Epithelial cell of proximal tubule (primary cell): ENCODE measurements around the gene UBL5. TPM values are rescaled to one million over a fixed set of nuclear protein-coding genes. Genes with fewer than 3 reads are reported as not detected.
"Not testable (repeated sequence)": the region's sequence is repeated elsewhere in the genome, so short reads cannot be mapped to it uniquely, and the experiment has no call there.

Experiments
- DNase-seq: peaks from one replicate; pipeline ENCODE4 v3.0.0-alpha.2; 2011; ENCODE audit warnings: low read depth
- H3K4me3 ChIP-seq: 2 replicates; pipeline ENCODE4 v1.5.1; 2011; ENCODE audit warnings: low read depth, mild to moderate bottlenecking, low read length
- CTCF ChIP-seq: conservative IDR thresholded peaks from 2 replicates; pipeline ENCODE4 v1.5.1; 2012; ENCODE audit warnings: low read depth, mild to moderate bottlenecking, low read length
- total RNA-seq: library from RNA; depleted of rRNA; stranded (reverse); fragments of >200 nt; gene quantifications from 2 replicates; pipeline ENCODE4 v1.2.3, GENCODE V29; 2015

Gene UBL5
- total RNA-seq, 1 donor from 2014 or later, result 748 TPM

- peak within 1 kb of the TSS; percentile 94 for H3K4me3 ChIP-seq
These were observed 8.8 kb upstream of the UBL5 start, which contains the start of gene FBXL12 for GRCh38 chr19:9818734-9819595. Gene FBXL12, minus strand, starts transcription at chr19:9819079. Its CDS starts 266 bp downstream, at chr19:9818813.

DNA sequence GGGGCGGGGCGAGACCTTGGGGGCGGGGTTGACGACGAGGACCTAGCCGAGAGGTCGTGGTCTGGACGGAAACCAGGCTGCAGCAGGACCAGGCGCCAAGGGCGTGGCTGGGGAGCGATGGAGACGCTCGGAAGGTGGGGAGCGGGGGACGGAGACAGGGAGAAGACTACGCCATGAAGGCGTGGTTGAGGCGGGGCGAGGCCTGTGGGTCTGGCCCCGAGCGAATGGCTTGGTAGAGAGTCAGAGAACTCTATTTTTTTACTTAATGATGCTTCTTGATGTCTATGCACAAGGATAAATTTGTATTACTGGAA is 8.2 kb upstream of the UBL5 start:
- DNase-seq, result no peak
- TF ChIP-seq CTCF, result no peak
- peak overlapping the region; percentile 46 for H3K4me3 ChIP-seq

More at GRCh38 chr19:9818734-9819595, 8.8 kb upstream of the UBL5 start, which contains the start of gene FBXL12:
- TF ChIP-seq CTCF, result no peak
- DNase-seq, result peak; percentile 90

- not testable (repeated sequence) for DNase-seq
- H3K4me3 ChIP-seq, result peak overlapping the region; percentile 46
These were observed 7.7 kb upstream of the UBL5 start for GRCh38 chr19:9820034-9820433.

DNA sequence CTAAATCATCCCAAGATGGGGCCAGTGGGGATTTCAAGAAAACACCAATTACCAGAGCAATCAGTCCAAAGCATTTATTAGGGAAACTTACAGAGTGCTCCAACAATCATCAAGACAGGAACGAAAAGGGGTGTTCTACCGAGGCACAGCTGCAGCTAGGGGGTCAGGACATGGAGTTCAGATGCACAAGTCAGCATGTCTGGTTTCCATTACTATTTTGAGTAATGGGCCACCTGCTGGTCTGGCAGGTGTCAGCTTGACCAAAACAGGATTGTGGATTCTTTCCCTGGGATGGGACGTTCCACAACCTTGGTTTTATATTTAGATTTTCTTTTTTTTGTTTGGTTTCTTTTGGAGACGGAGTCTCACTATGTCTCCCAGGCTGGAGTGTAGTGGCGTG is 3.9 kb upstream of the UBL5 start:
- no peak for DNase-seq
- no peak overlapping the region for H3K4me3 ChIP-seq
- TF ChIP-seq CTCF, result no peak

- TF ChIP-seq CTCF, result no peak
- no peak for DNase-seq
- peak overlapping the region; percentile 74 for H3K4me3 ChIP-seq
These were observed 889 bp downstream of the UBL5 start for GRCh38 chr19:9828551-9829063.

DNA sequence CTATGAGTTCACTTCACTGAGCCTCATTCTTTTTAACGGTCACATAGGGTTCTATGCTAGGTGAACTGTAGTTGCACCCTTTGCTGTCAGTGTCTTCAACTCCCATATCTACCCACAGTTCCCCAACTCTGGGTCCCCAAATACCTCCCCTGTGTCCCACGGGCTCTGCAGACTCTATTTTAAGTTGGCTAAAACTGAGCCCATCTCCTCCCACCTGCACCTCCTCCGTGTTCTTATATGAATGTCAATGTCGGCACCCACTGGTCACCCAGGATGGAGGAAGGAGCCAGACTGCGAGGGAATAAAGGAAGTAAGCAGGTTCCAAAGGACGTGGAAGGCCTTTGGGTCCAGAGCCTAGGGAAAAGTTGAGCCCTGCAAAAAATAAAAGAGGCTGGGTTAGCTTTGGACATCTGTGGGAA is 6.6 kb downstream of the UBL5 start:
- TF ChIP-seq CTCF, result no peak
- no peak for DNase-seq
- H3K4me3 ChIP-seq, result peak overlapping the region; percentile 82

DNA sequence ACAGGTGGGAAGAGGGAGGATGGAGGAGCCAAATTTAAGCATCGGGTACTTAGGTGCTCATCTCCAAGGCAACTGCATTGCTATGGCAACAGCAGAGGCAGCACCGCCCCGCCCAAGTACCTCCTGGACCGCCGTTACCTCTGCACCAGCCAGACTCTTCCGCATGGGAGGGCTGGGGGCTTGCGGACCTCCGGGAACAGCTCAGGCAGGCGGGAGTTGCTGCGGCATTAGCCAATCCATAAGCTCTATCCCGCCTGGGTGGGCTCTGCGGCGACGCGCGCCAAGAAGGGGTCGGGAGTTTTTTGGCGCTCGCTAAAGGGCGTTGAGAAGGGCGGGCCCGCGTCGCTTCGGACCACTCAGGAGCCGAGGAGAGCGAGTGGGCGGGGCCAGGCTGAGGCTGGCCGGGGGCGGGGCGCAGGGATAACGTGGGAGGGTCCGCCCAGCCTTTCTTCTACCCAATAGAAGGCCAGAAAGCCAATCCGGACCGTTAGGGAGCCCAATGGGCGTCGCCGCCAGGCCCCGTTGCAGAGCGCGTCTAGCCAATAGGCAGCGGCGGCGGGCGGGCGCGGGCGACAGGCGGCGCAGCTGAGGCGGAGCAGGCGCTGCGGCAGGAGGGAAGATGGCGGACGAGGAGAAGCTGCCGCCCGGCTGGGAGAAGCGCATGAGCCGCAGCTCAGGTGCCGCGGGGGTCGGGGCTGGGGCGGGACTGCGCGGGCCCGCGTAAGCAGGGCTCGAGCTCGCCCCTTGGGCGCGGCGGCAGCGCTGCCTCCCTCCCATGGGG is 7.2 kb downstream of the UBL5 start, which contains the start of gene PIN1:
Gene PIN1, plus strand, starts transcription at position 593 of the 781 bp plus-strand sequence. Its CDS starts 27 bp downstream, at position 620.
- TF ChIP-seq CTCF, result peak; percentile 38
- peak; percentile 67 for DNase-seq

More for the DNA sequence above, 7.2 kb downstream of the UBL5 start, which contains the start of gene PIN1:
- peak within 1 kb of the TSS; percentile 96 for H3K4me3 ChIP-seq
